T-cell (primary cell): ENCODE measurements around the gene KICS2. TPM values are rescaled to one million over a fixed set of nuclear protein-coding genes. Genes with fewer than 3 reads are reported as not detected.

Experiments used
- ATAC-seq, 4 experiments: fragments of 200-7000 bp in 3 of 4; fragments of 150-1000 bp in 1 of 4; cut with Tn5 transposase; replicated peaks in 1 of 4; 1 replicate in 3 of 4; 2 replicates in 1 of 4; pipeline ENCODE4 v1.10.0; 2021; ENCODE audit warnings: moderate library complexity in 3 of 4, mild to moderate bottlenecking in 2 of 4, moderate number of reproducible peaks in 1 of 4
- CTCF ChIA-PET, 2 donors: fragments of 300-600 bp; sonication (Branson Sonifier 250); formaldehyde crosslinking; loops; one replicate each; lab custom pipeline; 2022; ENCODE audit warnings: antibody characterized with exemption in 2 of 2; lab: Charles Lee
- POLR2A ChIA-PET, 2 donors: fragments of 300-600 bp; sonication (Branson Sonifier 250); formaldehyde crosslinking; loops; one replicate each; lab custom pipeline; 2022; ENCODE audit warnings: antibody characterized with exemption in 2 of 2; lab: Charles Lee
- DNase-seq, 35 experiments: peaks; one replicate each; pipeline versions ENCODE4 v3.0.0 to v3.0.0-alpha.2; 2013 to 2023
- H3K27ac ChIP-seq: one replicate; pipeline ENCODE4 v1.5.1; 2013; ENCODE audit warnings: low read length
- H3K27me3 ChIP-seq, 2 experiments: replicated peaks in 1 of 2; 1 replicate in 1 of 2; 2 replicates in 1 of 2; pipeline versions ENCODE4 v1.6.1 to v1.7.0; 2013; ENCODE audit warnings: low read length in 1 of 2, mixed read lengths in 1 of 2; ENCODE audit not compliant: control insufficient read depth in 2 of 2, insufficient read depth in 2 of 2; ENCODE audit errors: extremely low read depth in 1 of 2
- H3K36me3 ChIP-seq, 2 donors: 1 replicate in 1 of 2; 2 replicates in 1 of 2; pipeline versions ENCODE4 v1.6.1 to v1.7.0; 2013; ENCODE audit warnings: low read length in 1 of 2; ENCODE audit not compliant: control insufficient read depth in 2 of 2, insufficient read depth in 1 of 2; ENCODE audit errors: extremely low read depth in 1 of 2
- H3K4me1 ChIP-seq, 2 experiments: 1 replicate in 1 of 2; 2 replicates in 1 of 2; pipeline versions ENCODE4 v1.6.1 to v1.7.0; 2013; ENCODE audit warnings: low read length in 2 of 2, mixed read lengths in 1 of 2; ENCODE audit not compliant: insufficient read depth in 2 of 2, control insufficient read depth in 1 of 2; ENCODE audit errors: extremely low read depth in 1 of 2
- H3K4me3 ChIP-seq, 2 donors: 1 replicate in 1 of 2; 2 replicates in 1 of 2; pipeline versions ENCODE4 v1.5.1 to v1.7.0; 2013; ENCODE audit warnings: mild to moderate bottlenecking in 2 of 2, low read length in 1 of 2, moderate library complexity in 1 of 2; ENCODE audit not compliant: control insufficient read depth in 1 of 2; ENCODE audit errors: extremely low read depth in 1 of 2
- H3K9me3 ChIP-seq: 2 replicates; pipeline ENCODE4 v1.7.0; 2013
- H3K27ac Mint-ChIP-seq, 2 donors: one replicate each; pipeline ENCODE4 v1.8.0; 2020 to 2021; ENCODE audit warnings: mild to moderate bottlenecking in 2 of 2, mixed read lengths in 2 of 2
- H3K27me3 Mint-ChIP-seq, 2 donors: one replicate each; pipeline ENCODE4 v1.8.0; 2021 to 2022; ENCODE audit warnings: mixed read lengths in 2 of 2
- H3K36me3 Mint-ChIP-seq: one replicate; pipeline ENCODE4 v1.8.0; 2021; ENCODE audit warnings: mixed read lengths
- H3K4me1 Mint-ChIP-seq, 3 donors: one replicate each; pipeline ENCODE4 v1.8.0; 2020 to 2022; ENCODE audit warnings: mixed read lengths in 3 of 3, mild to moderate bottlenecking in 1 of 3
- H3K4me3 Mint-ChIP-seq, 3 donors: one replicate each; pipeline ENCODE4 v1.8.0; 2020 to 2022; ENCODE audit warnings: mild to moderate bottlenecking in 3 of 3, mixed read lengths in 3 of 3, moderate library complexity in 3 of 3
- H3K9me3 Mint-ChIP-seq, 3 donors: one replicate each; pipeline ENCODE4 v1.8.0; 2020 to 2022; ENCODE audit warnings: mixed read lengths in 3 of 3
- WGBS: methylation state at CpG from one replicate; pipeline ENCODE4 v1.1.5; 2013; ENCODE audit warnings: missing lambda C conversion rate; ENCODE audit not compliant: insufficient coverage; 5-methylcytosine and 5-hydroxymethylcytosine counted together
- total RNA-seq, 35 experiments: library from RNA in 6 of 35; stranded (reverse) in 6 of 35; fragments of 120-200 nt in 1 of 35; gene quantifications; one replicate each; pipeline versions ENCODE4 v1.2.1 to v1.2.4 and lab custom pipeline; 2013 to 2026

KICS2 gene
- total RNA-seq, 5 donors from 2014 or later (not counting 1 experiment from before 2014, with no cell fraction given), result 18.8 to 24.6 (median 20.0) TPM

- H3K27me3 Mint-ChIP-seq, result no peaks in the 10 kb centered on the region
- CTCF ChIA-PET, result no interaction called here
- H3K27ac Mint-ChIP-seq, result no peak overlapping the region
- H3K4me3 ChIP-seq, result no peak overlapping the region
- no peaks in the 10 kb centered on the region for H3K4me1 ChIP-seq
- H3K36me3 ChIP-seq, result no peaks in the 10 kb centered on the region
- H3K9me3 Mint-ChIP-seq, result no peaks in the 10 kb centered on the region
- H3K9me3 ChIP-seq, result no peaks in the 10 kb centered on the region
- ATAC-seq, result no peak
- no peaks in the 10 kb centered on the region for H3K36me3 Mint-ChIP-seq
- H3K4me3 Mint-ChIP-seq, result no peak overlapping the region
- POLR2A ChIA-PET, result no interaction called here
- WGBS, result 65% methylated on average over 2 of the region's 3 CpGs
- no peak for DNase-seq
- no peaks in the 10 kb centered on the region for H3K27me3 ChIP-seq
- H3K27ac ChIP-seq, result no peak overlapping the region
- peaks cover 0 to 4% (median 3%) of the 10 kb centered on the region in 3 donors for H3K4me1 Mint-ChIP-seq
Observed at GRCh38 chr12:64258576-64258975, 36.5 kb upstream of the KICS2 start.

- no peak overlapping the region for H3K27ac Mint-ChIP-seq
- DNase-seq, result peak in 3 of 35 experiments; percentile 5 to 71 (median 9)
- WGBS, result 100% methylated on average over 1 of the region's 4 CpGs
Observed at GRCh38 chr12:64256166-64256800, 34.2 kb upstream of the KICS2 start.

GRCh38 chr12:64255249-64255648 lies 33.2 kb upstream of the KICS2 start:
- no peaks in the 10 kb centered on the region for H3K27me3 ChIP-seq
- Mint-ChIP-seq H3K27ac (no peak overlapping the region), H3K4me1 (peaks cover 0 to 4% (median 3%) of the 10 kb centered on the region in 3 donors), H3K9me3 (no peaks in the 10 kb centered on the region), H3K27me3 (no peaks in the 10 kb centered on the region), H3K4me3 (no peak overlapping the region), H3K36me3 (no peaks in the 10 kb centered on the region)
- ChIA-PET POLR2A (no interaction called here), CTCF (no interaction called here)
- no peak for ATAC-seq
- H3K4me1 ChIP-seq, result no peaks in the 10 kb centered on the region
- H3K36me3 ChIP-seq, result no peaks in the 10 kb centered on the region
- no peak overlapping the region for H3K4me3 ChIP-seq
- no peak for DNase-seq
- no peak overlapping the region for H3K27ac ChIP-seq
- 69% methylated on average over 3 of the region's 4 CpGs for WGBS
- no peaks in the 10 kb centered on the region for H3K9me3 ChIP-seq

More at GRCh38 chr12:64256166-64256800, 34.2 kb upstream of the KICS2 start:
- Mint-ChIP-seq H3K9me3 (no peaks in the 10 kb centered on the region), H3K4me3 (no peak overlapping the region), H3K36me3 (no peaks in the 10 kb centered on the region), H3K27me3 (no peaks in the 10 kb centered on the region), H3K4me1 (peaks cover 0 to 4% (median 3%) of the 10 kb centered on the region in 3 donors)
- Histone ChIP-seq H3K36me3 (no peaks in the 10 kb centered on the region), H3K4me3 (no peak overlapping the region), H3K27me3 (no peaks in the 10 kb centered on the region), H3K9me3 (no peaks in the 10 kb centered on the region), H3K27ac (no peak overlapping the region), H3K4me1 (no peaks in the 10 kb centered on the region)
- ChIA-PET CTCF (interaction anchor here (0.6 to 1.7 kb wide), 7 partner anchors 72 to 1949 kb away, joined by 3 to 8 read pairs (median 3); no protein-coding TSS in a partner anchor), POLR2A (no interaction called here)
- ATAC-seq, result no peak

GRCh38 chr12:64253356-64253755 lies 31.3 kb upstream of the KICS2 start:
- Histone ChIP-seq H3K27me3 (no peaks in the 10 kb centered on the region), H3K36me3 (no peaks in the 10 kb centered on the region), H3K4me1 (no peaks in the 10 kb centered on the region), H3K9me3 (no peaks in the 10 kb centered on the region), H3K27ac (no peak overlapping the region), H3K4me3 (no peak overlapping the region)
- POLR2A ChIA-PET, result no interaction called here
- no peaks in the 10 kb centered on the region for H3K36me3 Mint-ChIP-seq
- H3K9me3 Mint-ChIP-seq, result no peaks in the 10 kb centered on the region
- H3K4me3 Mint-ChIP-seq, result no peak overlapping the region
- H3K27ac Mint-ChIP-seq, result no peak overlapping the region
- no peaks in the 10 kb centered on the region for H3K27me3 Mint-ChIP-seq
- CTCF ChIA-PET, result no interaction called here
- H3K4me1 Mint-ChIP-seq, result peaks cover 0 to 4% (median 3%) of the 10 kb centered on the region in 3 donors
- no peak for DNase-seq
- no peak for ATAC-seq
- no CpG with 5 or more reads among the region's 1 CpG for whole genome bisulfite sequencing

GRCh38 chr12:64252681-64253080 lies 30.6 kb upstream of the KICS2 start:
- Histone ChIP-seq H3K4me1 (no peaks in the 10 kb centered on the region), H3K9me3 (no peaks in the 10 kb centered on the region), H3K36me3 (no peaks in the 10 kb centered on the region), H3K4me3 (no peak overlapping the region), H3K27ac (no peak overlapping the region), H3K27me3 (no peaks in the 10 kb centered on the region)
- Mint-ChIP-seq H3K27ac (no peak overlapping the region), H3K4me1 (peaks cover 0 to 4% (median 3%) of the 10 kb centered on the region in 3 donors), H3K4me3 (no peak overlapping the region), H3K27me3 (no peaks in the 10 kb centered on the region), H3K9me3 (no peaks in the 10 kb centered on the region), H3K36me3 (no peaks in the 10 kb centered on the region)
- POLR2A ChIA-PET, result interaction anchor here in 1 of 2 donors (0.6 kb wide), 1 partner anchor 141 kb away, joined by 4 read pairs; no protein-coding TSS in a partner anchor
- DNase-seq, result no peak
- no peak for ATAC-seq
- whole genome bisulfite sequencing, result no CpG with 5 or more reads among the region's 3 CpGs
- CTCF ChIA-PET, result no interaction called here

GRCh38 chr12:64243809-64244208 lies 21.7 kb upstream of the KICS2 start:
- POLR2A ChIA-PET, result no interaction called here

More at GRCh38 chr12:64243809-64244208, 21.7 kb upstream of the KICS2 start:
- no peak overlapping the region for H3K4me3 Mint-ChIP-seq
- DNase-seq, result no peak
- no peaks in the 10 kb centered on the region for H3K27me3 Mint-ChIP-seq
- H3K4me1 Mint-ChIP-seq, result no peaks in the 10 kb centered on the region
- 100% methylated on average over 3 of the region's 4 CpGs for WGBS
- Histone ChIP-seq H3K27ac (no peak overlapping the region), H3K9me3 (no peaks in the 10 kb centered on the region), H3K4me3 (no peak overlapping the region), H3K27me3 (no peaks in the 10 kb centered on the region), H3K4me1 (no peaks in the 10 kb centered on the region), H3K36me3 (peaks cover 0 to 3% of the 10 kb centered on the region in 2 donors)
- ATAC-seq, result no peak
- CTCF ChIA-PET, result interaction anchor here in 1 of 2 donors (0.7 kb wide), 1 partner anchor 23 kb away, joined by 3 read pairs; no protein-coding TSS in a partner anchor
- no peaks in the 10 kb centered on the region for H3K9me3 Mint-ChIP-seq
- no peaks in the 10 kb centered on the region for H3K36me3 Mint-ChIP-seq
- no peak overlapping the region for H3K27ac Mint-ChIP-seq
